Fibroblast of villous mesenchyme (primary cell): ENCODE data around the gene SUSD5. TPM values are rescaled to one million over a fixed set of nuclear protein-coding genes. Genes with fewer than 3 reads are reported as not detected.

ENCODE experiments used
- DNase-seq: peaks from one replicate; pipeline ENCODE4 v3.0.0-alpha.2; 2010; ENCODE audit warnings: low read depth
- H3K4me3 ChIP-seq: 2 replicates; pipeline ENCODE4 v1.5.1; 2011; ENCODE audit warnings: low read depth, mild to moderate bottlenecking, low read length
- CTCF ChIP-seq: IDR thresholded peaks from 2 replicates; pipeline ENCODE4 v1.5.1; 2012; ENCODE audit warnings: low read depth, mild to moderate bottlenecking, low read length; ENCODE audit not compliant: insufficient read depth
- total RNA-seq: library from RNA; depleted of rRNA; stranded (reverse); fragments of >200 nt; gene quantifications from 2 replicates; pipeline ENCODE4 v1.2.3, GENCODE V29; 2012

The SUSD5 gene
- total RNA-seq, 1 donor, result 2.2 TPM

- no peak for TF ChIP-seq CTCF
- peak overlapping the region; percentile 42 for H3K4me3 ChIP-seq
Observed at GRCh38 chr3:33219175-33219487, 521 bp upstream of the SUSD5 start.

DNA sequence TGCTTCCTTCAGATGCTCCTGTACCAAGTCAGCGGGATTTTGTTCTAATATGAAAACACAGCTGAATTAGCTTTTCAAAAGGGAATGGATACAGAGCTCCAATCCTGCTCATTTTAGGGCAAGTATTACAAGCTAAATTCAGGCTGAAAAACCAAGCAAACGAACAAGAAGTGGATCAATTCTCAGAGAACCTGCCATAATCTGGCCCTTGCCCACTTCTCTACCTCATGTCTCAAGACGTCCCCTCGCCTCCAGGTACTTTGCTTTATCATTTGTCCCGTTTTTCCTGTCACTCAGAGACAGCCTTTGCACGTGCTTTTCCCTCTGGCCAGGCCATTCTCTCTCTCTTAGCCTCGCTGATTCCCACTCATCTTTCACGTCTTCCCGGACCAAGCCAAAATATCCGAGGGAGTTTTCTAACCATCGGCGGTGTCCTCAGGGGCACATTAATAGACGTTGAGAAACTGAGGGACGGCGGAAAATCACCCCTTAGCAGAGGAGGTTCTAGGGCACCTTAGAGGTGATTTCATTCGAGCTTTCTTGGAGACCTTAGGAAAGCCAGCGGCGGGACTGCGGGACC, 654 bp downstream of the SUSD5 start:
- no peak for TF ChIP-seq CTCF
- DNase-seq, result peak; percentile 3
- H3K4me3 ChIP-seq, result peak overlapping the region; percentile 35

More at GRCh38 chr3:33219175-33219487, 521 bp upstream of the SUSD5 start:
- DNase-seq, result no peak

- DNase-seq, result no peak
- TF ChIP-seq CTCF, result no peak
Observed at GRCh38 chr3:33215739-33216138, 2.9 kb downstream of the SUSD5 start.

DNA sequence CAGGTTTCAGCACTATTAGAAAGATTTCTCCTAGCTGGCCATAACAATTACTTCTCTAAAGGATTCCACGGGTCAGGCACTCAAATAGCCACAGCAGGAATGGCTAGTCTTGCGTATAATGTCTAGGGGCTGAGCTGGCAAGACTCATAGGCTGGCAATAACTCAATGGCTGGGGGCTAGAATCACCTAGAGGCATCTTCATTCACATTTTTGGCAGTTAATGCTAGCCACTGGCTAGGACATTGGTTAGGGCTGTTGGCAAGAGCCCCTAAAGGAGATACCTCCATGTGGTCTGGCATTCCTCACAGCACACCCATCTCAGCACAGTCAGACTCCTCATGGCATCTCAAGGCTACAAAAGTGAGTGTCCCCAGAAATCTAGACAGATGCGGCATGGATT, 6.2 kb downstream of the SUSD5 start:
- no peak overlapping the region for H3K4me3 ChIP-seq
- no peak for TF ChIP-seq CTCF
- no peak for DNase-seq

More at GRCh38 chr3:33215739-33216138, 2.9 kb downstream of the SUSD5 start:
- no peak overlapping the region for H3K4me3 ChIP-seq

DNA sequence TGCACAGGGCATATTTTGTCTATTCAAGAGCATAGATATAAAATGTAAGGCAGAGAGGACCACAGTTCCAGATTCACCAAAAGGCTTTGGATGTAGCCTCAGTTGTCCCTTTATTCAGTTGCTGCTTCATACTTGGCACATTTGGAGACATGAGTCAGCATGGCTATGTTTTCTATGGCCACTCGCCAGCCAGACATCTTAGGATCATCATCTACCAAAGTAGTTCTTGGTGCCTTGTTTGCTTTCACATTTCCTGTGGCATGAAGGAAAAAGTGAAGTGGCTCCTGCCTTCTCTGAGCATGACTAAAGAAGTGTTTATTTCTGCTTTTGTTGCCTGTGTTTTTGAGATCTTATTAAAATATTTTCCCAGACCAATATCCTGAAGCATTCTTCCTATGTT, 7.2 kb downstream of the SUSD5 start:
- TF ChIP-seq CTCF, result no peak
- no peak overlapping the region for H3K4me3 ChIP-seq
- DNase-seq, result peak; percentile 65

GRCh38 chr3:33209357-33209756, 9.3 kb downstream of the SUSD5 start:
- DNase-seq, result no peak
- TF ChIP-seq CTCF, result no peak
- no peak overlapping the region for H3K4me3 ChIP-seq
